Measurements from ENCODE around the gene MRPS31.
"Not testable (repeated sequence)": the region's sequence is repeated elsewhere in the genome, so short reads cannot be mapped to it uniquely, and the experiment has no call there.

The MRPS31 gene

DNA sequence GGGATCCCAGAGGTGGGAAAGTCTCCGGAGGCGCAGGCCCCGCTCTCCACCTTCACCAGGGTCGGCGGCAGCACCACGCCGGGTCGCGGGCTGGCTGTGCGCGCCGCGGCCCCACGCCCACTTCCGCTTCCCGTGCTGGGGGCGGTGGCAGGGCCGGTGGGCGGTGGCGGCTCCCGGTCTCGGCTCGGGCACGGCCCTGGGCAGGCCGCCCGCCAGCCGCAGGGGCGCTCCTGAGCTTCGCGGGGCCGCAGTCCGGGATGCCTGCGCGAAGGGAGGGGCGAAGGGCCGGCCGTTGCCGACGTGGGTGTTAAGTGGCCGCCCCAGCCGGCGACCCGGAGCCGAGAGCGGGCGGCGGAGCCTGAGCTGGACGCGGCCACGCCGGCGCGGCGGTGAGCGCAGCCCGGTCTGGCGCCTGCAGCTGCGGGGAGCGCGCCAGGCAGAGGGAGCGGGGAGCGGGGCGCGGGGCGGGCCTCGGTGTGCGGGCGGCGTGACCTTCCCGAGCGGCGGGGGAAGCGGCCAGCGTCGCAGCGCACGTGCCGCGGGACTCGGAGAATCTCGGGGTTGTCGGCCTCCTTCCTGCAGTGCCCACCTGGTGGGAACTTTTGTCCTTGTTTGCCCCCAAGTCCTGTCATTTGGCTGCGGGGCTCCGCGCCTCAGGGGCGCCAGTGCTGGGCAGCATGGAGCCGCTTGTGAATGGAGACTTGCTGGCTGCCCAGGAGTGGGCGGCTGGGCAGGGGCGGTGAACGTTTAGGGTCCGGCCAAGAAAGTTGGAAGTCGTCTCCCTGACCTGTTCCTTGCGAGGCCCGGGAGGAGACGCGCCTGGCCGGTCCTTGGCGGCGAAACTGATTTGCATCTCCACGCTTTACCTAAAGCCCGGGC, 18.5 kb upstream of the MRPS31 start, which contains the start of gene SLC25A15:
TSS of gene SLC25A15 (plus strand) at position 337 of the 879 bp plus-strand sequence. CDS start 3,616 bp downstream, outside the sequence.
- no peak for DNase-seq (ENCODE audit: low read depth, low spot score)

DNA sequence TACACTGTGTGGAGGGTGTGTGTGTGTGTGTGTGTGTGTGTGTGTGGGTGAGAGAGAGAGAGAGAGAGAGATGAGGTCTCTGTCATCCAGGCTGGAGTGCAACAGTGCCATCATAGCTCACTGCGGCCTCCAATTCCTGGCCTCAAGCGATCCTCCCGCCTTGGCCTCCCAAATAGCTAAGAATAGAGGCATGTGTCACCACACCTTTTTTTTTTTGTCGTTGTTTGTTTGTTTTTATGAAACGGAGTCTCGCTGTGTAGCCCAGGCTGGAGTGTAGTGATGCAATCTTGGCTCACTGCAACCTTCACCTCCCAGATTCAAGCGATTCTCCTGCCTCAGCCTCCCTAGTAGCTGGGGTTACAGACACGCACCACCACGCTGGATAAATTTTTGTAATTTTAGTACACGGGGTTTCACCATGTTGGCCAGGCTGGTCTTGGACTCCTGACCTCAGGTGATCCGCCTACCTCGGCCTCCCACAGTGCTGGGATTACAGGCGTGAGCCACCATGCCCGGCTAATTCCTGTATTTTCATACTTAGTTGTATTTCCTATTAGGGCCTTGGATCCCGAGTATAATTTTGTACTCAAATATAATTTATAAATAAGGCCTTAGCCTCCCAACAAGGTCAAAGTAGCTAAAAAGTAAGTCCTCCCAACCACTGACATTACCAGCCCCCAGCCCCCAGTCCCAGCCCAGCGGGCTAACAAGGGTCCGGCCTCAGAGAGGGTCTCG, 17.7 kb upstream of the MRPS31 start:
- DNase-seq (ENCODE audit: low read depth, low spot score), result not testable (repeated sequence)

DNA sequence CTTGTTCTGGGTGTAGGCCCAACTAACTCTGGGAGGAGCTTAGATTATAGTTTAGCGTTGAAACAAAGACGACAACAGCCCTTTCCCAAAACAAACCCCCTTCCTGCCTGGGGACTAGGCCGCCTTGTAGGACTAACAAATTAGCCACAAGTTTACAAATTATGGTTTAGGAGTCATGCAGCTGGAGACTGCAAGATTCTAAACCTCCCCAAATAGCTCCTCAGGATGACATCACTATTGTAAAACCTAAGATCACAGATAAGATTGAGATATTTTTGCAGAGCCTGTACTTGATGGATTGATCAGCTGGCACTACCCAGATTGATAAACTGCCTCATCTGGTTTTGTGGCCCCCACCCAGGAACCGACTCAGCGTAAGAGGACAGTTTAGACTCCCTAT, 16.1 kb upstream of the MRPS31 start:
- no peak for DNase-seq (ENCODE audit: low read depth, low spot score)

DNA sequence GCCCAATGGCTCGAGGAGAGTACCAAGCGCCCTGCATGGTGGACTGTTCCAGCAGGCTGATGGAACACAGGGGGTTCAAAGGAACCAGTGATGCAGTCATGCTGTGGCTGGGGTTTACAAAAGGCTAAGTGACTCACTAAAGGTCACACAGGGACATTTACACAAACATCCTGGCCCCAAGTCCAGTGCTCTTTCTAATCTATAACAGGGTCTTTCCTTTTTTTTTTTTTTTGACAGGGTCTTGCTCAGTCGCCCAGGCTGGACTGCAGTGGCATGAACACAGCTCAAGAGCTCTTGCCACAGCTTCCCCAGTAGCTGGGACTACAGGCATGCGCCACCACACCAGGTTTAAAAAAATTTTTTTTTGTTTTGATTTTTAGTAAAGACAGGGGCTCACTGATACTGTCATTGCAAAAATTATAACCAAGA, 15.6 kb upstream of the MRPS31 start:
- no peak for DNase-seq (ENCODE audit: low read depth, low spot score)

DNA sequence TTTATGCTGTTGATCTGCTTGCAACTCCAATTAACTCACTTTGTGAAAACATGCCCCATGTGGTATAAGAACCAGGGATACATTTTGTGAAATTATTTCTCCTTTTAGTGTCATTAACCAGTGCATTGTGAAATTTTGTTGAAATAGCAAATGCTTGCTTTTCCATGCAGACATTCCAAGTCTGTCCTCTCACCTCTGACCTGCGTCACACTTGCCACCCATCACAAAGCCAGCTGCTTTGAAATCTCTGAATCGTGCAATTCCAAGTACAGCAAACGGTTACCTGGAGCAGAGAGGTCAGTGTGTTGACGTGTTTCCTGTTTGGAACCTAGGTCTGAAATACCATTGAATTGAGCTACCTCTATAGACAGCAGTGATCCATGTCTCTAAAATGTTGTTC, 13.6 kb upstream of the MRPS31 start:
- DNase-seq (ENCODE audit: low read depth, low spot score), result no peak

DNA sequence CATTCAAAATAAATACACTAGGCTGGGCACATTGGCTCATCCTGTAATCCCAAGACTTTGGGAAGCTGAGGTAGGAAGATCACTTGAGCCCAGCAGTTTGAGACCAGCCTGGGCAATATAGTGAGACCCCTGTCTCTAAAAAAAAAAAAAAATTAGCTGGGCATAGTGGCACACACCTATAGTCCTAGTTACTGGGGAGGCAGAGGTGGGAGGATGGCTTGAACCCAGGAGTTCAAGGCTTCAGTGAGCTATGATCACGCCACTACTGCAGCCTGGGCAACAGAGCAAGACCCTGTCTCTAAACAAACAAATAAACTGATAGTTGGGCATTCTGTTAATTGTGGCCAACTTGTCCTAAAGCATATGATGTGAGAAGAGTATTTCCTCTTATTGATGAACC, 12.0 kb upstream of the MRPS31 start:
- DNase-seq (ENCODE audit: low read depth, low spot score), result not testable (repeated sequence)

DNA sequence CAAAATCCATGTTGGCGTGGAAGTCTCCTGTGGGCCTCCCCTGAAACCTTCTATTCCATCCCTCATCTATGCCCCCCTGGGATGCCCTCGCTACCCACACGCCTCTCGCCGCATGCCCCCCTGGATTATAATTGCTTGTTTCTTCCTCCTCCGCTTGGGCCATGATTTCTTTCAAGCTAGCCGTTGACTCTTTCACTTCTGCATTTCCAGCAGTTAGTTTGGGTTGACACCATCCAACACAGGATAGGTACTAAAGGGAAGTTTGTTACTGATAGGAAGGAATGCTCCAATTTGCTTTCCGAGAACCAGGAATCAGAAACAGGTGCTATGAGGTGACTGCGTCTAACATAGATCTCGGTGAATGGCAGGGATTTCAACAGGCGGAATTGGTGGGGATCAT, 10.7 kb upstream of the MRPS31 start:
- no peak for DNase-seq (ENCODE audit: low read depth, low spot score)

DNA sequence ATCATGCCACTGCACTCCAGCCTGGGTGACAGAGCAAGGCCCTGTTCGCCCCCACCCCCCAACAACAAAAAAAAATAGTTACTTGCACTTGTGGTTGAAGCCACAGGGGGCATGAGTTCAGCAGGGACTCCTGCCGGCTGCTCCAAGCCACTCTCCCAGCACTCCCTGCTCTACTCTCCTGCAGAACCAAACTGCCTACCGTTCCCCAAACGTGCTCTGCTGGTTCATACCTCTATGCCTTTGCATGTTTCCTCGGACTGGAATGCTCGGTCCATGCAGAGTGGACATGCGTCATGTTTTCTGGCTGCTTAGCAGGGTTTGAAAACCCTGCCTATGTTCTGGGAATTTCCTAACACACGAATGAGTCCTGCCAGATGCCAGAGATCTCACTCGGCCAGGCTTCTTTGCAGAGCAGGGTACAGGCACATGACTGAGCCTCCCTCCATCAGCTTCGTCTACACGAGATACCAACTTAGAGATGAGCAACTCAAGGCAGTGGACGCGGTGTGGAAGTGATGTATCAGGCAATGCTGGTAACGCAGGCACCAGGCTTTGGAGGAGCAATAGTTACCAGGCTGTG, 9.9 kb upstream of the MRPS31 start:
- no peak for DNase-seq (ENCODE audit: low read depth, low spot score)

DNA sequence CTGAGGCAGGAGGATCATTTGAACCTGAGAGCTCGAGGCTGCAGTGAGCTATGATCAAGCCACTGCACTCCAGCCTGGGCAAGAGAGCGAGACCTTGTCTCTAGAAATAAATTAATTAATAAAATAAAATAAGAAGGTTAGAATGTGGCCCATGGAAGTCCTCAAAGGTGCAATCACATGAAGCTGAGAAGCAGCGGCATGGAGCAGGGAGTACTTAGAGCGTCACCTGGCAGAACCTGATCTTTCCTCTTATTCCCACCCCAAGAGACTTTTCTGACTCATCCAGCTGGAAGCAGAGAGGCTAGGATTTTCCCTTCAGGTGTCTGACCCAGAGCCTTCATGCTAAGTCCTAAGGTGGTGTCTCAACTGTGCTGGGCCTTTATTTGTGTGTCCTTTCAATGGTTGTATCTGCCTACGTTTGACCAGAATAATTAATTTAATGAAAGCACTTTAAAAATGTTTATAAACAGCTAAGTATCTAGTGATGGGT, 8.9 kb upstream of the MRPS31 start:
- no peak for DNase-seq (ENCODE audit: low read depth, low spot score)

DNA sequence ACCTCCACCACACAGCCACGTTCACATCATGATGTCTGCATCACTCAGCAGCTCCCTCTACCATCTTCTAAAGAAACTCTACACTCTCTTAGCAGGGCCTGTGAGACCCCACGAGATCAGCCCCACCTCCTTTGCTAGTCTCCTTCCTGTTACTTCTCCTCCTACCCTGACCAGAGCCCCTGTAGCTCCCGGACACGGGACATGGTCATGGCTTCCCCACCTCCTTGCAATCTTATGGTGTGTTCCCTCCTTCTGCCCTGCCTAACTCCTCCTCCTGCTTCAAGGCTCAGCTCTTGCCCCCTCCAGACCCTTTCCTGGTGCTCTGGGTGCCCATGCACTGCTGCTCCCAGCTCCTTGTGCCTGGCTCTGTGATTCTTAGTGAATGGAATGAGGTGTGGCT, 8.1 kb upstream of the MRPS31 start:
- no peak for DNase-seq (ENCODE audit: low read depth, low spot score)

DNA sequence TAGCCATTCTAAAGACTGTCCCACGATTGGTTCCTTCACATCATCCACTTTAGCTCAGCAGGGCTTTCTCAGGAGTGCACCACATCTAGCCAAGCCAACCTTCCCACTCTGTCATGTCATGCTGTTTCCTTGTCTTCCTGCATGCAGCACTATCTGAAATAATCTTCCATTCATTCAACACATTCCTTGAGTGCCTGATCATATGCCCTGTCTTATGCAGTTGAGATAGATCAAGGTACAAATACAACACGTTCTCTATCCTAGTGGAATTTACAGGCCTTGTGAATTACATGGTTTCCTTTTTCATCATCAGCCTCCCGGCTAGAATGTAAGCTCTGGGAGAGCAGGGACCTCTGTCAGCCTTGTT, 6.8 kb upstream of the MRPS31 start:
- no peak for DNase-seq (ENCODE audit: low read depth, low spot score)

DNA sequence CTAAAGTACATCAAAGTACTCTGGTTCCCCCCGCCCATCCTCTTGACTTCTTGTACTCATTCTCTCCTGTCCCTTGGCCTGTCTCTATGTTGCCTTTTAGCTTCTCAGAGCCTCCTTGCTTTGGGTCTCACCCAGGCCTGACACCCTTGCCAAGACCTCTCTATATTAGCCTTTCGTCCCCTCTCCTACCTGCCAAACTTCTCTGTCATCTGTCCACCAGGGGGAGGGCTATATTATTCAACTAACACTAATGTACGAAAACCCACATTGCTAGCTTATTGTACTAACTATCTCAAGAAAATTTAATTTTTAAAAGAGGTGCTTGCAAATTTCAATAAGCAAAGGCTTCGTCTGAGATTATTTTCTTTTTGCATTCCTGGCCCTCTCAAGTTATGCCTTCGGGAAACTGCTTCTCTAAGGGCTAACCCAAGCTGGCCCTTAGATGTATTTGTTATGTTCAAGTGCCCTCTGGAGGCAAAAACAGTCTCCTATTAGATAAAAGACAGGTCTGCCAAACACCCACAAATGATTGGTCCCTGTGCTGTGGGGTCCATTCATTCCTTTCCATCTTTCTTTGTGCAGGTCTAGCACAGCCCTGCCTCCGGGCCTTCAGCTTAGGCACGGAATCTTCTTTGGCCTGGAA, 6.3 kb upstream of the MRPS31 start:
- no peak for DNase-seq (ENCODE audit: low read depth, low spot score)

DNA sequence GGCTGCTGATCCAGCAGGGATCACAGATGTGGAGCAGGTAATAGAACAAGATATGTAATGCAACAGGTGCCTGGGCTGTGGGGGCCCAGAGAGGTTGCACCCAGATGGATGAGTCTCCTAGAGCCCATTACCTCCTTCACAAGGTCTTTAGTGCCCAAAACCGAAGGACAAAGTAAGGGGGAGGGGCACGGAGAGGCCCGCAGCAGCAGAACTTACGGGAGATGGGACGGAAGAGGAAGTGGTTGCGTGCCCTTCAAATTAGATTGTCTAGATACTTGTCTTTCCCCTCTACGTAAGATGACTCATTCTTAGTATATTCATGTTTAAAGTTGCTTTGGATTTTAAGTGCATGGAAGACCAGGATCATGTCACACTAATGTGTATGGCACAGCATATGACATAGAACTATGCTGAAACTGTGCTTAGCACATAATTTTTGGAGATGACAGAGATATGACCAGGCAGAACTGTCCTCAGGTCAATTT, 5.7 kb upstream of the MRPS31 start:
- no peak for DNase-seq (ENCODE audit: low read depth, low spot score)

DNA sequence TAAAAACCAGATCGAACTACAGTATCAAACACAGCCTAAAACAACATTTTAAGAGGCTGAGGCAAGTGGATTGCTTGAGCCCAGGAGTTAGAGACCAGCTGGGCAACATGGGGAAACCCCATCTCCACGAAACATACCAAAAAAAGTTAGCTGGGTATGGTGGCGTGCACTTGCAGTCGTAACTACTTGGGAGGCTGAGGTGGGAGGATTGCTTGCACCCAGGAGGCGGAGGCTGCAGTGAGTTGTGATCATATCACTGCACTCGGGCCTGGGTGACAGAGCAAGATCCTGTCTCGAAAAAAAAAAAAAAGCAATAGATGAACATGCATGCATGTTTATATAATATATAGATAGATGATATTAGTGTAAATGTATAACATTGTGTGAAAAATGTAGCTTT, 5.2 kb upstream of the MRPS31 start:
- no peak for DNase-seq (ENCODE audit: low read depth, low spot score)

DNA sequence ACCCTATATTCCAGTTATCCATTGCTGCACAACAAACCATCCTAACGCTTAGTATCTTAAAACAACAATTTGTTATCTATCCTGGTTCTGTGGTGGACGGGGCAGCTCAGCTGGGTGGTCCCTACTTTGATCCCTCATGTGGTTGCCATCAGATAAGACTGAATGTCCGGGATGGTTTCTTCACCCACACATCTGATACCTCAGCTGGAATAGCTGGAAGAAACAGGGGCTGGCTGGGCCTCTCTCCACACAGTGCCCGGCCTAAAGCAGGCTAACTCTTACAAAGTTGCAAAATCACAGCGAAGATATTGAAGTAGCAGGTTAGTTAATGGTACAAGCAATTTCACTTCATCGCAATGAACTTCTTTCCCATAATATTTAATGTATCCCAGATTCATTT, 3.7 kb upstream of the MRPS31 start:
- no peak for DNase-seq (ENCODE audit: low read depth, low spot score)

DNA sequence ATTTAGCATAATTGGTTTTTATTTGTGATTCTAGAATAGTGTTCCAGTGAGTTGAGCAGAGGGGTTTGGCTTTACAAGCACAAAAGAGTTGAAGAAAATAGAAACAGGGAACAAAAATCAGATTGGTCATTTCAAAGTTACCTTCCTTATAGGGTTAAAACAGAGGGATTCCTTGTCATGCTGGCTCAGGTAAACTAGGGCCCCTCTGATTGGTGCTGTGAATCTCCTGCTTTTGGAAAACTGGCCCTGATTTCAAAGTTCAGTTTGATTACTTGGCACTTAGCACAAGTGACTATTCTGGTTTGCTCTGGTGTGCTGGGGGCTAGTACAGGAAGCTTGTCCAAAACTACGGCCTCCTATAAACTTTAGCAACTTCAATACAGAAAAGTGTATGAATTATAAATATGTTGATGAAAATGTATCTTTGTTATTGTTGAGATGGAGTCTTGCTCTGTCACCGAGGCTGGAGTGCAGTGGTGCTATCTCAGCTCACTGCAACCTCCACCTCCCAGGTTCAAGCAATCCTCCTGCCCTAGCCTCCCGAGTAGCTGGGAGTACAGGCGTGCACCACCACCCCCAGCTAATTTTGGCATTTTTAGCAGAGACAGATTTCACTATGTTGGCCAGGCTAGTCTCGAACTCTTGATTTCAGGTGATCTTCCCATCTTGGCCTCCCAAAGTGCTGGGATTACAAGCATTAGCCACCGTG, 1.9 kb upstream of the MRPS31 start:
- no peak for DNase-seq (ENCODE audit: low read depth, low spot score)

DNA sequence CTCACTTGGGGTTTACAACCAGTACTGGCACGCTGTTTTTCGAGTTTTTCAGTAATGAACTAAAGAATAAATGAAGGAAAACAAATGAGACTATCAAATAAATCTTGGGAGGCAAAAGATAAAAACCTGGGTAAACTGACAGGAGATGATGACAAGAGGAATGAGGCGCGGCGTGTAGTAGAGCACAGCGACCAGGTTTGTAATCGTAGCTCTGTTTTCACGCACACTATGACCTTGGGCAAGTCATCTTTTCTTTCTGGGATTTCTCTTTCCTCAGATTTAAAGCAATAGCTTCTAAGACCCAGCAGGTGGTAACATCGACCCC, 419 bp downstream of the MRPS31 start:
- no peak for DNase-seq (ENCODE audit: low read depth, low spot score)

DNA sequence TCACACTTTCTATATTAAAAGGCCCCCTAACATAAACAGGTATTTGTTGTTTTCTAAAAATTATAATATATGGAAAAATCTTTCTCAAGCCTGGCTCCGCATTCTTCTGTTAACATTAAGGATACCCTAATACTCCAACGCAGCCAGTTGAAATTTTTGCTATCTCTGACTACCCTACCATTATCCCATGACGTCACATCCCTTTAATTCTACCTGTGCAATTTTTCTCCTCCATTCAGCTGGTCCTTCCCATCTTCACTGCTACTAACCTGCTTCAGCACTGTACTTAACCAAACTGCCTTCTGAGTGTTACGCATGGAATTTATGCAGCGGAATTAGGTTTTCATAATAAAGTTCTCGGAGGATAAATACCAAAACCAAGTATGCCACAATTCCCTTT, 1.0 kb downstream of the MRPS31 start:
- no peak for DNase-seq (ENCODE audit: low read depth, low spot score)

DNA sequence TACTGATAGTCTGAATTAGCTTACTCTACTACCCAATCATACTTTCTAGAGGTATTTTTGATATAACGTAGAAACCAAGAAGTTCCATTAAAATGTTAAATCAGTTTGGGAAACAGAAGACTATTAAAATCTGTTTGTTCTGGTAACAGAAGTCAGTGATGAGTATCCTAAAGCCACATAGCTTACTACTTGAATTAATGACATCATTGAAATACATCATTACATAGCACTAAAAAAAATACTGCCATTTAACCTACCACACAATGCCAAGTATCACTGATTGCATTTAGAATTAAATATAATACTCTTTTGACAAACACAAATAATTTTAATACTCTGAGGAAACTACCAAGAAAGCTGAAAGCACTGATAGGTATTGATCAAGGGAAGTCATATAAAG, 5.4 kb downstream of the MRPS31 start:
- no peak for DNase-seq (ENCODE audit: low read depth, low spot score)

DNA sequence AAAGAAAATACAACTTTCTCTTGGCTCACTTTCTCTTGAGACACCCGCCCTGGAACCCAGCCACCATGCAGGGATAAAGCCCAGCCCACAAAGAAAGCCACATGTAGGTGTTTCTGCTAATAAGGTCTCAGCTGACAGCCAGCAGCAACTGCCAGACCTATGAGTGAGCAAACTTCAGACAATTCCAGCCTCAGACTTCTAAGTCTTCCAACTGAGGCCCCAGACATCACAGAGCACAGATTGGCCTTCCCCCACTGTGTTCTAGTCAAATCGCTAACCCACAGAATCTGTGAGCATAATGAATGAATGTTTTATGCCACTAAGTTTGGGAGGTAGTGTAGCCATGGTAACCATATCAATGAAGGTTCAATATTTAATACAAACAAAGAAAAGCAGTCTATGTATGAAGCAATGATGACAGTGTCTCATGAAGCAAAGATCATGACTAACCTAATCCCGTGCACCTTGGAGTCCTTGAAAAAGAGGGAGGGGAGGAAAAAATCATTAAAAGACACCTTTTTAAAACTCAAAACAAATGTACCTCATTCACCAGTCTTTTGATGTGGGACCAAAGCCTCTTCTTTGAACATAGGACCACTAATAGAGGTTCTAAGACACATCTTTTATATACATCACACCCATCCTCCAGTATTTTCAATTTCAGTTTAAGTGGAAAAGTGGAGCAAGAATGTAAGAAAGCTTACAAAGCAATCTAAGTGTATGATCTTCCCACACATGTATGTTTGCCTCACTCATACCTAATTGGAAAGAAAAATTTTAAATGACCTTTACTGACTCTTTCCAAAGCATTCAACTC, 6.2 kb downstream of the MRPS31 start:
- DNase-seq (ENCODE audit: low read depth, low spot score), result no peak
